T-helper 1 cell treated with Interleukin-12 subunit alpha and Interleukin-12 subunit beta and Interleukin-4 antibody, amounts not matched to agents 30 μg/mL and 1 μg/mL, for 36 hours (primary cell): Measurements from ENCODE around the gene KANSL1L.

Experiments used
- H3K27ac Mint-ChIP-seq: one replicate; pipeline ENCODE4 v1.8.0; 2021; ENCODE audit warnings: mild to moderate bottlenecking, mixed read lengths
- H3K27me3 Mint-ChIP-seq: one replicate; pipeline ENCODE4 v1.8.0; 2021; ENCODE audit warnings: low read depth, mixed read lengths
- H3K36me3 Mint-ChIP-seq: one replicate; pipeline ENCODE4 v1.8.0; 2021; ENCODE audit warnings: low read depth, mixed read lengths
- H3K4me1 Mint-ChIP-seq: one replicate; pipeline ENCODE4 v1.8.0; 2021; ENCODE audit warnings: low read depth, mixed read lengths
- H3K4me3 Mint-ChIP-seq: one replicate; pipeline ENCODE4 v1.8.0; 2021; ENCODE audit warnings: mild to moderate bottlenecking, moderate library complexity, mixed read lengths
- H3K9me3 Mint-ChIP-seq: one replicate; pipeline ENCODE4 v1.8.0; 2021; ENCODE audit warnings: mixed read lengths

The KANSL1L gene

DNA sequence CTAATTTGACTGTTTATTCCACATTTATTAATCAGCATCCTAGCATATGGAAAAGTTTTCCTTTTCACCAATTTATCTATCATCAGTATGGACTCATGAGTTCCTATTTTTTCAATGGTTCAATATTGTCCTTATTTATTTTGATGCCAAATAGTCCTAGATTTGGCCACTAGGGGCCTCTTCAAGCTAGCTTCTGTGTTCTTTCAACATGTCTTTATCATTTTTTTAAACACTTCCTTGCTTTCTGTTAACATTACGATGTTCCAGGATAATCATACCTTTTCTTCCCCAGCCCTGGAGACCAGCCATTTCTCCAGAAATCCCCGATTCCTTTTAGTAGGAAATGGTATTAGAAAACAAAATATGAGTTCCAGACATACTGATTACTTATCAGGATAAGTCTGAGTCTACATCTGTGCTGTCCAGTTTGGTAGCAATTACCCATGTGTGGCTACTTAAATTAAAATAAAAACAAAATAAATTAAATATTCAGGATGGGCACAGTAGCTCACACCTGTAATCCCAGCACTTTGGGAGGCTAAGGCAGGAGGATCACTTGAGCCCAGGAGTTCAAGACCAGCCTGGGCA is 98.2 kb downstream of the KANSL1L start:
- no peaks in the 10 kb centered on the region for H3K9me3 Mint-ChIP-seq
- H3K27me3 Mint-ChIP-seq, result no peaks in the 10 kb centered on the region
- no peaks in the 10 kb centered on the region for H3K36me3 Mint-ChIP-seq
- no peaks in the 10 kb centered on the region for H3K4me1 Mint-ChIP-seq
- no peak overlapping the region for H3K4me3 Mint-ChIP-seq
- no peak overlapping the region for H3K27ac Mint-ChIP-seq

DNA sequence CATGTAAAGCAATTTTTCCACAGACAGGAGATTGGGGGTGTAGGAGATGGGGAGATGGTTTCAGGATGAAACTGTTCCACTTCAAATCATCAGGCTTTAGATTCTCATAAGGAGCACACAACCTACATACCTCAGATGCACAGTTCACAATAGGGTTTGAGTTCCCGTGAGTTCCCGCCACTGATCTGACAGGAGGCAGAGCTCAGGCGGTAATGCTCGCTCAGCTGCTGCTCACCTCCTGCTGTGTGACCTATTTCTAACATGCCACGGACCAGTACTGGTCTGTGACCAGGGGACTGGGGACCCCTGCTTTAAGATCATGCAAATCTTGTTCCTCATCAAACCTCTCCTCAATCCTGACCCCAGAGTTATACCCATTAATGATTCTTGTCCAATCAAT is 98.7 kb downstream of the KANSL1L start:
- Mint-ChIP-seq H3K4me1 (no peaks in the 10 kb centered on the region), H3K27ac (no peak overlapping the region), H3K27me3 (no peaks in the 10 kb centered on the region), H3K36me3 (no peaks in the 10 kb centered on the region), H3K4me3 (no peak overlapping the region), H3K9me3 (no peaks in the 10 kb centered on the region)

GRCh38 chr2:210063306-210063705 is 107.9 kb downstream of the KANSL1L start:
- no peaks in the 10 kb centered on the region for H3K4me1 Mint-ChIP-seq
- no peaks in the 10 kb centered on the region for H3K36me3 Mint-ChIP-seq
- no peaks in the 10 kb centered on the region for H3K9me3 Mint-ChIP-seq
- no peaks in the 10 kb centered on the region for H3K27me3 Mint-ChIP-seq
- no peak overlapping the region for H3K4me3 Mint-ChIP-seq
- no peak overlapping the region for H3K27ac Mint-ChIP-seq

GRCh38 chr2:210055825-210056224 is 115.4 kb downstream of the KANSL1L start:
- H3K4me1 Mint-ChIP-seq, result no peaks in the 10 kb centered on the region

GRCh38 chr2:210054696-210055095 is 116.5 kb downstream of the KANSL1L start:
- no peaks in the 10 kb centered on the region for H3K27me3 Mint-ChIP-seq
- H3K4me1 Mint-ChIP-seq, result no peaks in the 10 kb centered on the region
- H3K27ac Mint-ChIP-seq, result no peak overlapping the region
- no peak overlapping the region for H3K4me3 Mint-ChIP-seq
- no peaks in the 10 kb centered on the region for H3K36me3 Mint-ChIP-seq
- peaks cover 4% of the 10 kb centered on the region for H3K9me3 Mint-ChIP-seq

More at GRCh38 chr2:210055825-210056224, 115.4 kb downstream of the KANSL1L start:
- H3K4me3 Mint-ChIP-seq, result no peak overlapping the region
- H3K9me3 Mint-ChIP-seq, result peaks cover 4% of the 10 kb centered on the region
- H3K27me3 Mint-ChIP-seq, result no peaks in the 10 kb centered on the region
- H3K27ac Mint-ChIP-seq, result no peak overlapping the region
- H3K36me3 Mint-ChIP-seq, result no peaks in the 10 kb centered on the region

DNA sequence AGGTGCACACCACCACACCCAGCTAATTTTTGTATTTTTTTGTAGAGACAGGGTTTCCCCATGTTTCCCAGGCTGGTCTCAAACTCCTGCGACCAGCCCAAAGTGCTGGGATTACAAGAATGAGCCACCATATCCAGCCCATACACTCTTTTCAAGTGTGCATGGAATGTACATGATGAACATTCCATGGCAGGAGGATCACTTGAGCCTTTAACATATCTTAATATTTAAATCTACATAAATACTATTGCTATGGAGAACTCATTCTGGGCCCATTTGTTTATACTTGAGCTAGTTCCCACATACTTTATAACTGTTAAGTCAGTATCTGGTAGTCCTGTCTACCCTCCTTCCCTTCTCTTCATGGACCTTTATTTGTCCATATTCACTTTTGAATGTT is 120.3 kb downstream of the KANSL1L start:
- peaks cover 2% of the 10 kb centered on the region for H3K36me3 Mint-ChIP-seq

DNA sequence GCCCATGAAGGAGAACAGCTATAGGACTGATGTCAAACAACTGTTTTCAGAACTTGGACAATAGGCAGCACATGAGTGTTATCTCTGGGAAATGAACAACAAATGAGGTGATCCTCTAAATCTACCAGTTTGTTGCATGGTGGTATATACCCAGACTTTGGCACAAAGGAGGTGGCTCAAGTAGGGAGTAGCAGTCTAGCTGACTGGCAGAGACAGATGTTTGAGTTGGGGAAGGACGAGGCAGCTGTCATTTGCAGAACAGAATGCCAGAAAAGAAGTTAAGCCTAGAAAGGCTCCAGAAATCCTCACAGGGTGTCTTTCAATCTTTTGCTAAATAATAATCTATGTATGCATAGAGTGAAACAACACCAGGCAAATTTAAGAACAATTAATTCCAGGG is 121.4 kb downstream of the KANSL1L start:
- Mint-ChIP-seq H3K4me1 (no peaks in the 10 kb centered on the region), H3K9me3 (peaks cover 9% of the 10 kb centered on the region), H3K36me3 (peaks cover 2% of the 10 kb centered on the region), H3K27ac (no peak overlapping the region), H3K4me3 (no peak overlapping the region), H3K27me3 (no peaks in the 10 kb centered on the region)

More for the DNA sequence above, 120.3 kb downstream of the KANSL1L start:
- Mint-ChIP-seq H3K4me3 (no peak overlapping the region), H3K4me1 (no peaks in the 10 kb centered on the region), H3K27ac (no peak overlapping the region), H3K9me3 (peaks cover 9% of the 10 kb centered on the region), H3K27me3 (no peaks in the 10 kb centered on the region)

DNA sequence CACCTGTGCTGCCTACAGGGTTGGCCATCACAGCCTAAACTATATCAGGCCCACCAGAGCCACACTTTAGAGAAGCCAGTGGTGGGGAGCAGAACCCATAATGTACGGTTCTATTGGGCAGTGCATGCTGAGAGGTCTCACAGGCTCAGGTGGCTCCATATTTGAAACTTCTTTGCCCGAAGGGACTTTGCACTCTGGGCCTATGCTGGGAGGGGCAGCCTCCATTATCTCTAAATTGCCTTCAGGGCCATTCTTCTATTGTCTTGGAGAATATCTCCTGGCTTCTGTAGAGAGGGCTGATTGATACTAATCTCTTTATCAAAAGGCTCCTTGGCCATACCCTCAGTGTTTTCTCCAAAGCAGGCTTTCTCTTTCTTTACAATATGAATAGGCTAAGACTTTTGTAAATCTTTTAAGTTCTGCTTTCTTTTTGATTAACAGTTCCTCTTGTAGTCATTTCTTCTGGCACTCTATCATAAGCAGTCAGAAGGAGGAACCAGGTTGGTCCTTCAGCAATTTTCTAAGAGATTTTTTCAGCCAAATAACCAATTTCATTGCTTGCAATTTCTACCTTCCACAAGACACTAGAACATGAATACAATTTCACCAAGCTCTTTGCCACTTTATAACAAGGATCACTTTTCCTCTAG is 124.2 kb downstream of the KANSL1L start:
- Mint-ChIP-seq H3K4me1 (no peaks in the 10 kb centered on the region), H3K27me3 (no peaks in the 10 kb centered on the region), H3K27ac (no peak overlapping the region), H3K4me3 (no peak overlapping the region), H3K9me3 (peaks cover 5% of the 10 kb centered on the region), H3K36me3 (peaks cover 2% of the 10 kb centered on the region)

DNA sequence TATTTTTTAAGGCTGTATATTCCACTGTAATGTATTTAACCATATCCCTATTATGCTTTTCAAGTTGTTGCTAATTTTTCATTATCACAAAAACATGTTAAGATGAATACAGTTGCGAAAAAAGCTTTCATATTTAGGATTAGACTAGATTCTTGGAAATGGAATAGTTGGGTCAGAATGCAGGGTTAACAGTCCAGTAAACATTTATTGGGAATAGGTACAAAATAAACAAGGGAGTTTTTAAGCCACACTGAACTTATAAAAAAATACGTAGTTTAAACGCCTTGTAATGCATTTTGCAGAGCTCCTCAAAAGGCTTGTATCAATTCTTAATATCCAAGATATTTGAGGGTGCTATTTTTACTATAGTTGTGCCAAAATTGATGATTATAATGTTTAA is 133.1 kb downstream of the KANSL1L start:
- Mint-ChIP-seq H3K27ac (no peak overlapping the region), H3K36me3 (no peaks in the 10 kb centered on the region), H3K9me3 (no peaks in the 10 kb centered on the region), H3K4me1 (peaks cover 2% of the 10 kb centered on the region), H3K4me3 (no peak overlapping the region), H3K27me3 (no peaks in the 10 kb centered on the region)

DNA sequence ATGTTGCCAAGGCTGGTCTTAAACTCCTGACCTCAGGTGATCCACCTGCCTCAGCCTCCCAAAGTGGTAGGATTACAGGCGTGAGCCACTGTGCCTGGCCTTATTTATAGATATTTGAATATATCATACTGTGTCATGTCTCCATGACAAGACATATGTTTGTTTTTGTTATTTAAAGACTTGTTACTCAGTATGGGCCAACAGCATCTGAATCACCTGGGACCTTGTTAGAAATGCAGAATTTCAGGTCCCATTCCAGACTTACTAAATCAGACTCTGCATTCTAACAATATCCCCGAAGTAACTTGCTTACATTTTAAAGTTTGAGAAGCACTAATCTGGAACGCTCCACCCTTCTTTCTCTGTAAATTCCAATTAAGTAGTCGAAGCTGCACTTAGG is 135.5 kb downstream of the KANSL1L start:
- H3K27ac Mint-ChIP-seq, result no peak overlapping the region
- H3K9me3 Mint-ChIP-seq, result no peaks in the 10 kb centered on the region
- H3K4me3 Mint-ChIP-seq, result no peak overlapping the region

DNA sequence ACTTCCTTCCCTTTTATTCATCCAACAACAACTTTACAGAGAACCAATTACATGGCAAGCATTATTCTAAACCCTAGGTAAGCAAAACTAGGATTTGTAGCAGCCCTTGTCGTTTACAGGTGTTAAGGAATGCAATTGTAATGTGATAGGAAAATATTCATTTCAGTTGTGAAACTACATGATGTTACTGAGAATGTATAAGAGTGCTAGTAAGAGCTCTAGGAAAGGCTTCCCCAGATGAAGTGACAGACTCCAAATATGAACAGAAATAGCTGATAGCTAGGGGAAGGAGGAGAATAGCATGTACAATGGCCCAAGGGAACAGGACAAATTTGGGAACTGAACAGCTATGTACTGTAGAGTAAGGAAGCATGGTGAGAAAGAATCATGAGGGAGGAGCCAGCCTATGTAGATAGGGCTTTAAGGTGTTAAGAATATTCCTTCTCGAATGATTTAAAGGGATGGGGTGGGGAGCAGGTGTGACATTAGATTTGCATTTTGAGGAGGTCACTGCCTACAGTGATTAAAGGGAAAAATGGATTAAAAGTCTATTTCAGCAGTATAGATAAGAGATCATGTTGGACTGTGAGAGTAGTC is 137.0 kb downstream of the KANSL1L start:
- Mint-ChIP-seq H3K27me3 (no peaks in the 10 kb centered on the region), H3K4me3 (no peak overlapping the region), H3K4me1 (peaks cover 2% of the 10 kb centered on the region), H3K27ac (no peak overlapping the region), H3K9me3 (no peaks in the 10 kb centered on the region), H3K36me3 (no peaks in the 10 kb centered on the region)

More for the DNA sequence above, 135.5 kb downstream of the KANSL1L start:
- Mint-ChIP-seq H3K27me3 (no peaks in the 10 kb centered on the region), H3K4me1 (peaks cover 2% of the 10 kb centered on the region), H3K36me3 (no peaks in the 10 kb centered on the region)

DNA sequence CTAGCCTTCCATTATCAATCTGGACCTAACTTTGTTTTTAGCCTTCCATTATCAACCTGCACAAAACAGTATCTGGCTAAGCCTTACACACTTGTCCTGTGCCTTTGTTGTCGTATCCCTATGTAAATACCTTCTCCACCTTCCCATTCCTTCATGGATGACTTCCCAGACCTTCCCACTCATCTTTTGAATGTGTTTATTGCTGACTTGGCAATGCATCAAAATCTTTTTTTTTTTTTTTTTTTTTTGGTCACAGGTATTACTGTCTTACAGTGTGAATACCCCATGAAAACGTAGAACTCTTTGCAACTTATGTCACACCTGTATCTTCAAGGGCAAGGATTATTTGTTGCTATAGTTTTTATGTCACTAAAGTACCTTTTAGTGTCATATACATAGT is 143.0 kb downstream of the KANSL1L start:
- H3K4me3 Mint-ChIP-seq, result no peak overlapping the region
- H3K27ac Mint-ChIP-seq, result no peak overlapping the region
- H3K36me3 Mint-ChIP-seq, result peaks cover 8% of the 10 kb centered on the region
- H3K4me1 Mint-ChIP-seq, result no peaks in the 10 kb centered on the region
- no peaks in the 10 kb centered on the region for H3K27me3 Mint-ChIP-seq
- H3K9me3 Mint-ChIP-seq, result no peaks in the 10 kb centered on the region

- Mint-ChIP-seq H3K4me1 (no peaks in the 10 kb centered on the region), H3K4me3 (no peak overlapping the region), H3K27me3 (no peaks in the 10 kb centered on the region), H3K36me3 (peaks cover 13% of the 10 kb centered on the region), H3K9me3 (no peaks in the 10 kb centered on the region), H3K27ac (no peak overlapping the region)
Observed at GRCh38 chr2:210027608-210028007, 143.6 kb downstream of the KANSL1L start.

- Mint-ChIP-seq H3K27ac (no peak overlapping the region), H3K4me1 (peaks cover 1% of the 10 kb centered on the region), H3K4me3 (no peak overlapping the region), H3K27me3 (no peaks in the 10 kb centered on the region), H3K36me3 (peaks cover 30% of the 10 kb centered on the region), H3K9me3 (no peaks in the 10 kb centered on the region)
Observed at GRCh38 chr2:210022824-210023223, 148.4 kb downstream of the KANSL1L start.

- Mint-ChIP-seq H3K36me3 (peaks cover 42% of the 10 kb centered on the region), H3K4me1 (peaks cover 1% of the 10 kb centered on the region), H3K27ac (no peak overlapping the region), H3K27me3 (no peaks in the 10 kb centered on the region), H3K9me3 (no peaks in the 10 kb centered on the region), H3K4me3 (no peak overlapping the region)
Observed at GRCh38 chr2:210020138-210020537, 151.1 kb downstream of the KANSL1L start.
